Measurements from ENCODE around the gene VSIG10L.

The VSIG10L gene

GRCh38 chr19:51337861-51338562 is 3.9 kb downstream of the VSIG10L start:
- no peak for DNase-seq (ENCODE audit: low spot score)
- no peak for TF ChIP-seq CTCF (IDR thresholded peaks at IDR 0.05)
- no peak overlapping the region for H3K4me3 ChIP-seq
- no peak overlapping the region for H3K27ac ChIP-seq

- H3K4me3 ChIP-seq = no peak overlapping the region
- no peak overlapping the region for H3K27ac ChIP-seq
- TF ChIP-seq CTCF (IDR thresholded peaks at IDR 0.05) = no peak
- DNase-seq (ENCODE audit: low spot score) = no peak
These were observed 4.6 kb downstream of the VSIG10L start for GRCh38 chr19:51337141-51337860.

GRCh38 chr19:51333836-51334460 is 8.0 kb downstream of the VSIG10L start:
- Histone ChIP-seq H3K27ac (no peak overlapping the region), H3K4me3 (no peak overlapping the region)
- no peak for TF ChIP-seq CTCF (IDR thresholded peaks at IDR 0.05)
- DNase-seq (ENCODE audit: low spot score) = no peak

GRCh38 chr19:51331716-51332115 is 10.2 kb downstream of the VSIG10L start:
- Histone ChIP-seq H3K27ac (no peak overlapping the region), H3K4me3 (no peak overlapping the region)
- no peak for TF ChIP-seq CTCF (IDR thresholded peaks at IDR 0.05)
- DNase-seq (ENCODE audit: low spot score) = no peak

GRCh38 chr19:51331193-51331592 is 10.7 kb downstream of the VSIG10L start:
- no peak for TF ChIP-seq CTCF (IDR thresholded peaks at IDR 0.05)
- no peak for DNase-seq (ENCODE audit: low spot score)
- no peak overlapping the region for H3K27ac ChIP-seq
- no peak overlapping the region for H3K4me3 ChIP-seq

GRCh38 chr19:51330366-51330765 is 11.6 kb downstream of the VSIG10L start:
- H3K27ac ChIP-seq = no peak overlapping the region
- H3K4me3 ChIP-seq = no peak overlapping the region
- TF ChIP-seq CTCF (IDR thresholded peaks at IDR 0.05) = no peak
- DNase-seq (ENCODE audit: low spot score) = no peak

Data from coronary artery (tissue), 2 donors.